ENCODE measurements around the gene SYT1. TPM values are rescaled to one million over a fixed set of nuclear protein-coding genes. Genes with fewer than 3 reads are reported as not detected.

SYT1 gene
- polyA plus RNA-seq, 3 donors: 0.72 TPM; not detected in 2

- no peak overlapping the region for H2AFZ ChIP-seq (ENCODE audit: insufficient read depth, low read depth, low read length, poor library complexity, severe bottlenecking)
- Mint-ChIP-seq H3K4me3 (no peak overlapping the region), H3K27ac (no peak overlapping the region), H3K27me3 (ENCODE audit: low read depth in 3 of 3) (peaks cover 0 to 1% (median 1%) of the 10 kb centered on the region in 3 donors), H3K36me3 (no peaks in the 10 kb centered on the region), H3K4me1 (no peaks in the 10 kb centered on the region), H3K9me3 (peaks cover 0 to 3% (median 2%) of the 10 kb centered on the region in 7 donors)
- no peak overlapping the region for H3K4me2 ChIP-seq (replicated peaks; ENCODE audit: extremely low read depth, low read length, poor library complexity, severe bottlenecking)
- no peaks in the 10 kb centered on the region for H3K9me3 ChIP-seq (replicated peaks in 1 of 2; ENCODE audit: control insufficient read depth in 1 of 2, insufficient read depth in 1 of 2, low read length in 2 of 2)
- intact Hi-C loops (cut with micrococcal nuclease): no loop called here
- no peaks in the 10 kb centered on the region for H3K27me3 ChIP-seq (ENCODE audit: control insufficient read depth in 2 of 2, insufficient read depth in 2 of 2, low read length in 2 of 2)
- no peak for DNase-seq
- H3K4me3 ChIP-seq (replicated peaks in 1 of 3; ENCODE audit: low read depth in 2 of 3, low read length in 3 of 3): no peak overlapping the region
- no peaks in the 10 kb centered on the region for H4K20me1 ChIP-seq (ENCODE audit: insufficient read depth, low read length)
- no peaks in the 10 kb centered on the region for H3K4me1 ChIP-seq (ENCODE audit: control insufficient read depth in 1 of 2, insufficient read depth in 2 of 2, low read length in 2 of 2)
- H3K27ac ChIP-seq (ENCODE audit: low read depth in 1 of 2, low read length in 2 of 2): no peak overlapping the region
- WGBS (ENCODE audit: insufficient coverage): no CpG with 5 or more reads among the region's 2 CpGs
- TF ChIP-seq CTCF (IDR thresholded peaks at IDR 0.05): no peak
- H3K9ac ChIP-seq (ENCODE audit: insufficient read depth, low read length, poor library complexity, severe bottlenecking): no peak overlapping the region
- H3K36me3 ChIP-seq (replicated peaks in 1 of 2; ENCODE audit: control insufficient read depth in 1 of 2, insufficient read depth in 2 of 2, low read length in 2 of 2): no peaks in the 10 kb centered on the region
- H3K79me2 ChIP-seq (ENCODE audit: insufficient read depth, low read length): no peaks in the 10 kb centered on the region
These were observed 68.4 kb downstream of the SYT1 start for GRCh38 chr12:78933014-78933413.

GRCh38 chr12:78938341-78939084 is 73.9 kb downstream of the SYT1 start:
- intact Hi-C loops (cut with micrococcal nuclease): no loop called here
- H3K9ac ChIP-seq (ENCODE audit: insufficient read depth, low read length, poor library complexity, severe bottlenecking): no peak overlapping the region
- H3K27me3 ChIP-seq (ENCODE audit: control insufficient read depth in 2 of 2, insufficient read depth in 2 of 2, low read length in 2 of 2): no peaks in the 10 kb centered on the region
- peaks cover 0 to 3% of the 10 kb centered on the region in 2 donors for H3K9me3 ChIP-seq (replicated peaks in 1 of 2; ENCODE audit: control insufficient read depth in 1 of 2, insufficient read depth in 1 of 2, low read length in 2 of 2)
- no peak for DNase-seq
- no peaks in the 10 kb centered on the region for H3K79me2 ChIP-seq (ENCODE audit: insufficient read depth, low read length)
- H3K36me3 Mint-ChIP-seq: no peaks in the 10 kb centered on the region
- peaks cover 0 to 5% (median 1%) of the 10 kb centered on the region in 7 donors for H3K9me3 Mint-ChIP-seq
- H4K20me1 ChIP-seq (ENCODE audit: insufficient read depth, low read length): no peaks in the 10 kb centered on the region
- H3K4me3 Mint-ChIP-seq: no peak overlapping the region
- H3K27ac ChIP-seq (ENCODE audit: low read depth in 1 of 2, low read length in 2 of 2): no peak overlapping the region
- no peak overlapping the region for H3K27ac Mint-ChIP-seq
- TF ChIP-seq CTCF (IDR thresholded peaks at IDR 0.05): no peak
- no peaks in the 10 kb centered on the region for H3K4me1 Mint-ChIP-seq
- no peak overlapping the region for H2AFZ ChIP-seq (ENCODE audit: insufficient read depth, low read depth, low read length, poor library complexity, severe bottlenecking)
- peaks cover 0 to 3% (median 0%) of the 10 kb centered on the region in 3 donors for H3K27me3 Mint-ChIP-seq (ENCODE audit: low read depth in 3 of 3)
- no peaks in the 10 kb centered on the region for H3K36me3 ChIP-seq (replicated peaks in 1 of 2; ENCODE audit: control insufficient read depth in 1 of 2, insufficient read depth in 2 of 2, low read length in 2 of 2)
- H3K4me1 ChIP-seq (ENCODE audit: control insufficient read depth in 1 of 2, insufficient read depth in 2 of 2, low read length in 2 of 2): no peaks in the 10 kb centered on the region
- no CpG with 5 or more reads among the region's 4 CpGs for WGBS (ENCODE audit: insufficient coverage)
- no peak overlapping the region for H3K4me2 ChIP-seq (replicated peaks; ENCODE audit: extremely low read depth, low read length, poor library complexity, severe bottlenecking)
- H3K4me3 ChIP-seq (replicated peaks in 1 of 3; ENCODE audit: low read depth in 2 of 3, low read length in 3 of 3): no peak overlapping the region

Data from CD14-positive monocyte (primary cell).